Erythroblast (primary cell): Measurements from ENCODE around the gene POT1.

Source experiments
- GATA1 ChIP-seq: IDR thresholded peaks from 2 replicates; pipeline ENCODE4 v1.6.1; 2011; ENCODE audit warnings: low read depth, mild to moderate bottlenecking, control low read depth, low read length, moderate library complexity
- POLR2A ChIP-seq: IDR thresholded peaks from 2 replicates; pipeline ENCODE4 v1.6.1; 2011; ENCODE audit warnings: mild to moderate bottlenecking, low read length

DNA sequence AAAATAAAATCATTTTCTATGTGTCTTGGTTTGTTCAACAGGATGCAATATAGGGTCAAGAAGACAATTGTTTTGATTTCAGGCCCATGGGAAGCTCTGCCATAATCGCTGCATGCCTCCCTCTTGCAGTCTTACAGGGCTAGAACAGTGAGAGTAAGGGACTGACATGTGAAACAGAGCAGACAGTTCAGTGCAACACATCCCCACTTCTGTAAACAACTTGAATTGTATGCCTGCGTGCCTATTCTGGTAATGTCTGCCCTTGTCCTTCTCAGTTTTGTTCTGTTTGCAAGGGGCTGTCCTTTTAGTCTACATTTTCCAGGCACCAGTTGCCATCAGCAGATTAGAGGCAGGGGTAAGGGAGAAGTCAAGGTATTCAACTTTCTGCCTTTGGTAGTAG lies 129.2 kb downstream of the POT1 start:
- TF ChIP-seq POLR2A (no peak), GATA1 (no peak)
